H1 (cell line): ENCODE data around the gene PPP2R3A. TPM values are rescaled to one million over a fixed set of nuclear protein-coding genes. Genes with fewer than 3 reads are reported as not detected.

Source experiments
- CTBP2 ChIP-seq: IDR thresholded peaks from 2 replicates; pipeline ENCODE4 v1.7.0; 2011; ENCODE audit warnings: borderline replicate concordance, mild to moderate bottlenecking, moderate library complexity, mixed read lengths, low read length; ENCODE audit not compliant: insufficient read depth, insufficient read length
- KDM1A ChIP-seq: fragments of 200-600, 300-600 bp; sonication (generic); IDR thresholded peaks from 2 replicates; pipeline ENCODE4 v1.7.1; 2016; ENCODE audit warnings: mild to moderate bottlenecking, low read length, borderline replicate concordance
- KDM5A ChIP-seq: fragments of 200-600 bp; IDR thresholded peaks from 2 replicates; pipeline ENCODE4 v1.7.1; 2012; ENCODE audit warnings: mild to moderate bottlenecking, low read length, inconsistent platforms, mixed read lengths
- MAX ChIP-seq: IDR thresholded peaks from 2 replicates; pipeline ENCODE4 v1.6.1; 2012; ENCODE audit warnings: inconsistent platforms
- RAD21 ChIP-seq, 2 experiments: IDR thresholded peaks in 1 of 2; conservative IDR thresholded peaks in 1 of 2; 2 replicates each; pipeline ENCODE4 v1.6.1; 2011; ENCODE audit warnings: low read depth in 2 of 2, low read length in 2 of 2, improper control_type of control experiment in 1 of 2, inconsistent platforms in 1 of 2, mild to moderate bottlenecking in 1 of 2, moderate library complexity in 1 of 2
- SP1 ChIP-seq: IDR thresholded peaks from 2 replicates; pipeline ENCODE4 v1.6.1; 2011; ENCODE audit warnings: low read depth, low read length
- SP4 ChIP-seq: IDR thresholded peaks from 2 replicates; pipeline ENCODE4 v1.6.1; 2012; ENCODE audit warnings: low read length, inconsistent platforms
- TAF1 ChIP-seq: IDR thresholded peaks from 2 replicates; pipeline ENCODE4 v1.6.1; 2011; ENCODE audit warnings: mild to moderate bottlenecking, low read depth, low read length
- polyA plus RNA-seq, 7 experiments: library from polyadenylated mRNA; depleted of rRNA in 3 of 7; stranded (reverse) in 5 of 7; unstranded in 2 of 7; fragments of >200 nt in 5 of 7; fragments of 200-250 nt in 2 of 7; gene quantifications; 1 replicate in 5 of 7; 2 replicates in 1 of 7; 4 replicates in 1 of 7; pipeline versions ENCODE4 v1.2.1 to v1.2.3, GENCODE V29; 2011 to 2013; ENCODE audit warnings: missing spikeins in 2 of 7, mixed read lengths in 2 of 7
- total RNA-seq: library from RNA; stranded (reverse); fragmentation: NEBNext Ultra II Directional; extraction: Animal tissue kit (Norgen Biotek cat#: 25700); gene quantifications from 2 replicates; pipeline ENCODE4 v1.2.1, GENCODE V29; 2021

PPP2R3A gene
- total and polyA plus RNA-seq, 2 of the 8 experiments (the other 6 are each of a cell fraction or from before 2014, with no cell fraction given) = 4.1 to 15.2 TPM

DNA sequence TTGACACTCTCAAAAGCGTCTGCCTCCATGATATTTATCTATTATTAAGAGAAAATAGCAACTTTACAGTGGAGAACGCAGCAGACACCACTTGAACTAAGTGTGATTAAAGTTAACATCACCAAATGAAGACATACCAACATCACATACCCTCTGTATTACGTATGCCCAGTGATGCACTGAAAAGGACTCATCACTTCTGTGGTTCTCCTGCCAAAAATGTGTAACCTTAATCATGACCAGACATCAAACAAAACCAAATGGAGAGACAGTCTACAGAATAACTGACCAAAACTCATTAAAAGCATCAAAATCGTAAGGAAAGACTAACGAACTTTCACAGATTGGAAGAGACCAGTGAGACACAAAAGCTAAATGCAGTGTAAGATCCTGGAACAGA is 103.2 kb downstream of the PPP2R3A start (continued):
- no peak for TF ChIP-seq TAF1
- TF ChIP-seq RAD21 (IDR thresholded peaks at IDR 0.05 in 1 of 2, conservative IDR thresholded peaks at IDR 0.05 in 1 of 2; ENCODE audit: low read depth in 2 of 2, low read length in 2 of 2) = no peak
- no peak for TF ChIP-seq KDM5A
- no peak for TF ChIP-seq CTBP2
- TF ChIP-seq KDM1A = no peak
- no peak for TF ChIP-seq SP4
- no peak for TF ChIP-seq SP1
- TF ChIP-seq MAX = no peak
